Fibroblast of skin of right quadriceps (primary cell): ENCODE measurements around the gene UNC79.

Experiments used
- DNase-seq: peaks from one replicate; pipeline ENCODE4 v3.0.0-alpha.2; 2013

The UNC79 gene

DNA sequence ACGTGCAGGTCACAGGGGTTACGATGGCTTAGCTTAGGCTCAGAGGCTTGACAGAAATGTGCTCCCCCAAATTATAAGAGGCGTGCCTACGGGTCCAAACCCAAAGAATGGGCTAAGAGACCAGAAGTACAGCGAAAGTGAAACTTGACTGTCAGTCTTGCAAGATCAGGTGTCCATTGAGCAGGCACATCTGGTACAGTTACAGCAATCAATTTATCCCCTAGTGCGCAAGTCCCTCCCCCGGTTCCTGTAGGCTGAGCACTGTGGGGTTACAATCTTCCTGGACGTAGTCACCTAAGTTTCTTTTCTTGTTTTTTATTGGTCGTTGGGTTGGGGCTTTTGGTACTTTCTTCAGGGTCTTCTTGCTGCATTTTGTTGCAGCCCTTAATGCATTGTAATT, 134.2 kb downstream of the UNC79 start:
- DNase-seq: no peak

DNA sequence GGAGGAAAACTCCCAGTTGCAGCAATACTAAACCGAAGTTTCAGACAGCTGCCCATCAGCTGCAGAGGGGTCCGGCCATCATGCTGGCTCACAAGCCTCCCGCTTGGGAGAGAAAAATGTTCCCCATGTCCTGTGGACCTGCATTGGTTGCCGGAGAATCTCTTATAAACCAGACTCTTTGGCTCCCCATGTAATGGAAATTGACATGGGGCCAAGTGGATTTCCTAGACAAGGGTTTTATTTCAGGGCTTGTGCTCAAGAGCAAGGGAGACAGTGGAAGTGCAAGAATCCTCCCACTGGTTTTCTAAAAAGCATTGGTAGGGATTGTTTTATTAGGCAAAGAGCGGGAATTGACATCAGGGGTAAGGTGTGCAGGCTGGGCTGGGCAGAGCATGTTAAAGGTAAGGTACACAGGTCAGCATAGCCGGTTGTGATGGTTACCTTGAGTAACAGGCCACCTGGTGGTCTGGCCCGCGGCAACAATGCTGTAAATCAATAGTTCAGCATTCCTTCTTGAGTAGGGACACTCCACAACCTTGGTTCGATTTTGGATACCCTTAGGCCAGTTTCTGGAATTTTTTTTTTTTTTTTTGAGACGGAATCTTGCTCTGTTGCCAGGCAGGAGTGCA, 135.4 kb downstream of the UNC79 start:
- no peak for DNase-seq

DNA sequence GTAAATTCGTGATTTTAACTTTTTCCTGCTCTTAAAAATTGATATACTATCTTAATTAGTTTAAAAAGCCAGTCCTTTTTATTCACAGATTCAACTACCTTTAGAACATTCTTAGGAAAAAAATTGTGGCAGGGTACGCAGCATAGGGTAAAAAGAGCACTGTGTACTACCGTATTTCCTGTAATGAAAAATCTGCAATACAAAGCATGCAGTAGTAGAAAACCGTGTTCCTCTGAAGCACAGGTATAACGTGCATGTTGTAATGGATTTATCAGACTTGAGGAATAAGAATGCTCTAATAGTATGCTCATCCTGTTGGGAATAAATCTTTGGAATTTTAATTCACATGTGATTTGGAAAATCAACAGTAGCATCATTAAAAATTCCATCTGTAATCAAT, 140.5 kb downstream of the UNC79 start:
- no peak for DNase-seq

DNA sequence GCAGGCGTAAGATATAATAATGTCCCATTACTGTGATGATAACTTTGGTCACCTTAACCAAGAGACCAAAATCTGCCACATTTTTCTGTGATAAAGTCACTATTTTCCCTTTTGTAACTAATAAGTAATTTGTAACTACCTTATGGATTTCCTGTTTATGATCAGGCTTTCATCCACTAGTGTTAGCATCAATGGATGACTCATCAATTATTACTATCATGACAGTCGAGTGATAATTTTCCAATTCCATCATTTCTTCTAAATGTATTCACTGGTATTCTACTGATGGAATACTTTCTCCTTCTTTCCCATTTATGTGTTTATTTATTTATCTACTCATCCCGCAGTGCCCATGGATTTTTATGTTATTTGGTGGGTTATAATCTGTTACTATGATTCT, 148.4 kb downstream of the UNC79 start:
- DNase-seq: no peak

DNA sequence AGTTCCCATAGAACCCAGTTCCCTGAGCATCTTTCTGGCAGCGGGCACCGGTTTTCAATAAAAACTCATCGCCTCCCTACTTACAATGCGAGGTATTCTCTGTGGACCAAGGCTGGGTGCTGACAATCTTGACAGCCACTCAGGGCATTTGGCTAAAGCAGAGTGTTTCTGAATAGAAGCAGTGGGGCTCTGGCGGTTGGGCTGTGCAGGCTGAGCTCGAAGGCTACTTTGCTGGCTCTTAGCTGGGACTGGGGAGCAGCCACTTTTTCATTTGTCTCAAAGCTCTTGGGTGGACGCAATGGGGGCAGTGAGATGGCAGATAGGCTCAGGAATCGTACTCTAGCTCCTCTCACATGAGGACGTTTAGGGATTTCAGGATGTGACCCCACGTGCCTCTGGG, 151.8 kb downstream of the UNC79 start:
- no peak for DNase-seq

DNA sequence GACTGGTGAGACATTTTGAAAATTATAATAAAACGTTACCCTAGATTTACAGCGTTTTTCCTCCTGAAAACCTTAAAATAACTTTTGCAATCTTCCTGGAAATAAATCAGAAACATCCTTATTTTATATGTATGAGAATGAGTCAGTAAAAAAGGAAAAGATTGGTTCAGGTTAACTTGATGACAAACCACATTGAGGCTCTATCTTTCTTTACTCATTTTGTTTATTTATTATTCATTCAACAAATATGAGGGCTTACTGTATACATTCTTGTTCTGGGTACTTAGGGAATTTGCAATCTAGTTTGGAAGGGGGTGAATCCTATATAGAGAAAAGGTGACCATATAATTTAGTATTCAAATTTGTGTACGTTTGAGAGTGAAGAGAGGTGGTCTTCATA, 156.6 kb downstream of the UNC79 start:
- DNase-seq: no peak

DNA sequence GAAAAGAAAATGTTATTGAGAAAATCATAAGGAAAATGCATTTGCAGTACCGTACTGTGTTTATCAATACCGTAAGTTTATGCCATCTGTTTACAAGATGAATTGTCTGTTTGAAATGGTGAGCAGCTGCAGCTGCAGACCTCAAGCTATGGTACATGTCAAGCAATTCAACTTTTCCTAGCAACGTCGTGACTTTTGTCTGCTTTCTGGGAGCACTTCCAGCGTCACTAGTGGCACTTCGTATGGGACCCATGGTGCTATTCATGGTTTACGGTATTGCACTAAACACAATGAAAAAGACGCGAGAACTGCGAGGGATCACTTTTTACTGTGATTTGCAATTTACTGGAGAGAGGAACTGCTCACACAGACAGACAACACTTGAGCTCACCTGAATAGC, 160.8 kb downstream of the UNC79 start:
- DNase-seq: no peak

DNA sequence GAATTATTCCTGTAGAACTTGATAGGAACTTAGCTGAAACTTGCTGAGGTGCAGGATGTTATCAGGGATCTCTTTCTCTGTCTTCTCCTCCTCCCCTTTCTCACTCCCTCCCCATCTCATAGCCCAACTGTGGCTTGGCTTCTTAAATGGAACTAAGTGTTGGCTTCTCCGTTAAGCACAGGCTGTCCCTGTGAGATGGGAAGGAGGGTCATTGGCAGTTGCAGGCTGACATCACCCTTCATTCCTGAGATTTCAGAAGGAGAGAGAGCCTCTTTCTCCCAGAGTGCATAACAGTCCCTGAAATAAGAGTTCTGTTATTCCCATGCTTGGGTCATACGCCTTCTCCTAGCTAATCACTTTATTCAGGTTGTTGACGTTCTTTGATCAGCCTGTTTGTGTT, 162.0 kb downstream of the UNC79 start:
- no peak for DNase-seq

DNA sequence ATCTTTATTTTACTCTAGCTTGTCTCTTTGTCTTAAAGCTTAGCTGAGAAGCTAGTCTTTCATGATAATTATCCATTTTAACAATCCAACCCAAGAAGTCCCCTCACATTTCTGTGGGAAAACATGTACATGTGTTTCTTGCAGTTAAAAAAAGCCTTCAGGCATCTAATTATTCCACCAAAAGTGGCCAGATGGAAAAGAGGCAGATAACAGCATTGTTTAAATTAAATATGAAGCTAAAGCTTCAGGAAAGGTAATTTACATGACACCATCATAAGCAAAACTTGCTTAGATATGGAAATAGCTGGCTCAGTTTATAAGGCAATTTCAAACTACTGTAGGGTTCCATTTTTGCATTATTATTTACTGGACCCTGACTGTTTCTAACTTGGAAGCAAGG, 175.4 kb downstream of the UNC79 start:
- no peak for DNase-seq

DNA sequence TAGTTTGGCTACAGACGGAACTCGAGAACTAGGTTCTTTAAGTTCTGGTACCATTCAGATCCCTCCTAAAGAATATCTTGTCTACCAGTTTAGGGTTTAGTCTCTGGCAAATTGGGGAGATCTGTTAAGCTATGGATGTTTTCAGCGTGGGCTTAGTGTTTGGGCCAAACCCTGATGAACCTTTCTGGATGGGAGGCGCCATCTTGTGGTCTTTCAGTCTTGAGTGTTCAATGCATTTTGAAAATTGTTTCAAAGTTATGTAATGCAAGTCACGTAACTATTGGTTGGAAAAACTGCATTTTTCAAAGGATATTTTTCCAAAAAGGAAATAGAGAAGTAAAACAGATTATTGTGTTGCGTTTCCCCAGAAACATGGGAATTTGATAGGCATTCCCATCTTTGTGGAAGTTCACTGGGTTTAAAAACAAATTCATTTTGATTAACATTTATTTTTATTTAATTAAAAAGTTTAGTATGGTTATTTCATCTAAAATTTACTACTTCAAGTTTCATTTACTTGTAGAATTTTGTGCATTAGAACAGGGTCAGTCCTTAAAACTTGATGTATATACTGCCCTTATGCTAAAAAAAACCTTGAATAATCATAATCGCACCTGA, 188.5 kb downstream of the UNC79 start:
- DNase-seq: peak; percentile 40

DNA sequence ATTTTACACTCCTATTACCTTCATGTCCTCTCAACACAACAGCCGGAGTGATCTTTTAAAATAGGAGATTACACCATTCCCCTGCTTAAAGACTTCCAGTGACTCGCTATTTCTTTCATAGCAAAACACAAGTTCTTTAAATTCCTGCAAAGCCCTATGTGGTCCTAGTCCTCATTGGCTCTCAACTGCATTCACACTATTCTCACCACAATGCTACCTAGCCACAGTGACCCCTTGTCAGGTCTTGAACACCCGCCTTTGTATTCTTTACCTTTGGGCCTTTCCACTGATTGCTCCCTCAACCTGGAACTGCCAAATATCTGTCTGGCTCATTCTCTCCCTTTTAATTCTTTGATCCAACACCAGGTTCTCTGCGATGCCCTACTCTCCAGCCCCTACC, 197.3 kb downstream of the UNC79 start:
- no peak for DNase-seq

DNA sequence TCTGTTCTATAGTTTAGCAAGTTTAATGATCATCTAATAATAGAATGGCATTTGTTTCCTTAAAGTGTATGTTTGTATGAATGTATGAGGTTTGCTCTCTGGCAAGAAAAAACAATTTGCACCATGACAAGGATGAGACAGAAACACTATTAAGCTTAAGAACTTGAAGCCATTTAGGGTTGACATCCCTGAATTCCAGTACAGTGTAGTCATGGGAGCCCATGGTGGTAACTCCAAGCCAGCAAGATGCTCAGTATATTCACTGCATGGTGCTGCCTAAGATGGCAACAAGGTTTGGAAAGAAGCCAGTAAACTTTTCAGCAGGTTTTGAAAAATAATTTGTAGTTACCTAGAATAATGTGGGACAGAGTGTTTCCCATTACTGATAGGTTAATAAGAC, 198.9 kb downstream of the UNC79 start:
- no peak for DNase-seq

DNA sequence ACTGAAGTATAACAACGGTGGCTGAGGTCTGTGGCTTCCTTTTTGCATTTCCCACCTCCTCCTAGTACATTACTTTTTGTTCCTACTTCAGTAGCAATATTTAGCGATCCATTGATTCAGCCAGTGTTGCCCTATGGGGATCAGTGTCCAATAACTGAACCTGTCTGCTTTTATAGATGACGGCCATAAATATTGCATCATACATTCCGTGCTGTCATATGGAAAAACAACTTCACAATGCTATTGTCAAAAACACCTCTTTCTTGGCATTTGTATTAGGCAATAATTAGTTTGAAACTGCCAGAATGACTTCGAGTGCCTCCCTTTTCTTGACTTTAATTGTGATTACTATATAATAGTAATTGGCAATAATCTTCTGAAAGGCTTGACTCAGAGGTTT, 208.1 kb downstream of the UNC79 start:
- no peak for DNase-seq

DNA sequence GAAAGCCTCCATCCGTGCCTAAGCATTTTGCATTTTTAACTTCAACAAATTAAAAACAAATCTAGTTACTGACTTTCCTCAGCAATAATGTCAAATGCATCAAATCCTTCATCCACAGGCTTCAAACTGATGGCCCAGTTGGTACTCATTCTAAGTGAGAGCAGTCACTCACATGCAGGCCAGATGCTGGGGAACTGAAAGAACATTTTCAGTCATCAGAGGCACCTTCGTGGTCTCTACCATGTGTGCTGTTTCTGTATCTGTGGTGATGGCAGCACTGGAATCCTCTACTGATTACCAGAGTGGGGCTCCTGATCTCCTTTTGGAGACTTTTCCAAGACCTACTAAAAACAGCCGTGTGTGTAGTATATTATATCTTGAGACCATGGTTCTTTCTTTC, 212.4 kb downstream of the UNC79 start:
- DNase-seq: no peak

DNA sequence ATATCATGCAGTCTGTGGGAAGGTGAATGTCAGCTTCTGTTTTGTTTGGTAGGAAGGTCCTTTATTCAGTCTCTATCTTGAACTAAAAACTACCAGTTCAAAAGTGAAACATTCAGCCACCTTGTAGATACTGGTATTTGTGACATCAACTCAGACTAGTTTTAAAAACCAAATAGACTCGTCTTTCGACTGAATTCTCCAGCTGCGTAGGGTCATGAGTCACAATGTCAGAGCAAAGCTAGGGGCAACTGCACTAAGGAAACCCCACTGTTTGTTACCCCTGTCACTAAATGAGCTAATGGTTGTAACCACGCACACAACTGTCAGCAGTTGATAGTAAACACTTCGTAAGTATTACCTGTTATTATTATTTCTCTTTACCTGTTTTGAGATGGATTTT, 212.9 kb downstream of the UNC79 start:
- DNase-seq: no peak

DNA sequence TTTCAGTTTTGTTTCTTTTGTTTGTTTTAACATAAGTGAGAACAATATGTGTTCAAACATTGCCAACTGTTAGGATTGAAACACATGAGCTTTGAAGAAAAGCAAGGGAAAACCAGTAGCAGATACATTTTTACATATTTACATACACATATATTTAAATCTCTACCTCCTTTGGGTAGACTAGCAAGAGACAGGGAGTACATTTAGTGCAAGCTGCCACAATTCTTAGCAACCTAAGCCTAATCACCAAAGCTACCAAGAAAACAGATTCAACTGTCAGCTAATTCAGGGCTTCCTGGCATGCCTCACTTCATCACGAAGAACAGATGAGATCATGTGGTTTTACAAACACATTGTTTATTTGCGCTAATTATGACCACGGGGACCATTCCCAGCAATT, 214.5 kb downstream of the UNC79 start:
- no peak for DNase-seq

DNA sequence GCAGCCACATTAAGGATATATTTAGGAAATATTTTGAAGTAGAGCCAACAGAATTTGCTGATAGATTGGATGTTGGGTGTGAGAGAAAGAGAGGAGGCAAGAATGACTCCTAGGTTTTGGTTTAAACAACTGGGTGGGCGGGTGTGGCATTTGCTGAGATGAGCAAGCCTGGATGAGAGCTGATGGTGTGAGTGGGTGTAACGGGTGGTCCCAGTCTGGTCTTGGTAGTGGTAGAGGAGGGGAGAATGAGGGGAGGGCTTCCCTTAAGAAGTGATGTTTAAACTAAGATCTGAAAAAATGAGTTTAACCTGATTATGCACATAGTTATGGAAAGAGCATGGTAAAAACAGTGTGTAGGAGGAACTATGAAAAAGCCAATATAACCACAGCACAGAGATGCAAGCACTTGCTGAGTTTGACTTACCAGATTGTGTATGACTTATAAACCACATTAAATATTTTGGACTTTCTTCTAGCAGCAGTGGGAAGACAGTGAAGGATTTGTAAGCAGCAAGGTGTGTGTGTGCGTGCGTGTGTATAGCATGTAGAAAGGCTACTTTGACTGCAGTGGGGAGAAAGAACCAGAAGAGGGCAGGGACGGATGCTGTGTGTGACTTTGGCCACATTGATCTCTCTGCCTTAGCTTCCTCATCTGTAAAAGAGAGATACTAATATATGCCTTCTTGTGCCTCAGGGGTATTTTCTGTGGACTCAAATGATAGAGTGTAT, 217.9 kb downstream of the UNC79 start:
- no peak for DNase-seq

DNA sequence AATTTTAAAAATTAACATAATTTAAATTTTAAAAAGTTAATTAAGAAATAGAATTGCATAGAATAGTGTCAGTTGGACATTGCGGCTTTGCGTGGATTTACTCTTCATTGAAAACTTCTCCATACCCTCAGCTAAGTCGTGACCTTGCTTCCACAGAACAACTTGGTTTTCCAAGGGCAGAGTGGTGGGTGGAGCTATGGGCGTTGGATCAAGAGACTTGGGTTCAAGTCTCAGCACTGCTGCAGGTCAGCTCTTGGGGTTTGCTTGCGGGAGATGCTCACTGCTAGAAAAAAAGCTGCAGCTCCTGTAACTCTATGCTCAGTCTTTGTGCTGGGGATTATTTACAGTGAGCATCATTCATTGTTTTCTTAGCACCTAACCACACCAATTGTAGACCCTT, 223.9 kb downstream of the UNC79 start:
- DNase-seq: no peak

DNA sequence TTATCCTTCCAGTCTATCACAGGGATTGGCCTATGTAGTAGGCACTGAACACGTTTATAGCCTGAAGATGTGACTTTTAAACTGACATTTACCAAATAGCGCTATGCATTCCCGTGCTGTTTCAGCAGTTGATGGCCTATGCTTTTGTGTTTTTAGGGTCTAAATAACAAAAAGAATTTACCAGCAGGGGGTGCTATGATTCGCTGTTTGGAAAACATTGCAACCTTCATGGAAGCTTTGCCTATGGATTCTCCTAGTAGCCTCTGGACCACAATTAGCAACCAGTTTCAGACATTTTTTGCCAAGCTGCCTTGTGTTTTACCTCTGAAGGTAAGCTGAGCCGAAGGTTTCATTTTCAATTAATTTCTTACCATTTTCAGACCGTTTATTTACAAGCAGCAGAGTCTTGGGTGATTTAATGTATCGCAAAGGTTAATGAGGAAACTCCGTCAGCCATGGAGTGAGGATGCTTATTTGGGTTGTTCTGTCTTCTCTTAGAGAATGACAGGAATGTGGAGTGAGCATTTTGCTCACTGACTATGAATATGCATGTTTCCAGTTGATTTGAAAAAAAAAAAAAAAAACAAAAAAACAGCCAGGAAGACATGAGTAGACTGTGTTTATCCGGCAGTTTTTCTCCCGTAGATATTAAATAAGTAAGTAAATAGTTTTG, 224.5 kb downstream of the UNC79 start:
- DNase-seq: peak; percentile 36

DNA sequence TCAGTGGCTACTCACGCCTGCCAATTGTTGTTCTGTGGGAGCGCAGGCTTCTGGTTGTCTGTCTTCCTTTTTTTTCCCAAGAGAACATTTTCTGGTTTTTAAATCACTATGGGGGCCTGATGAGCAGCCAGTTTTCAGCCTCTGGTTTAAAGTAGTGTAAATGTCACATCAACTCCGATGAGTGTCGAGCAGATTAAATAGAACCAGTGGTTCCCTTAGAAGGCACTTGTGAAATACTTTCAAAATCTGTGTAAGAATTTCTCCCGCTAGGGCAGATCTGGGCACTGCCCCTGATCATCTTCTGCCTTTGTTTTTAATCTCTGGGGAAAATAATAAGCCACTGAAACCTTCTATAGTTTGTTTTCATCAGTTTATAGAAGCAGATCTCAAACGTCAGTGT, 227.1 kb downstream of the UNC79 start:
- no peak for DNase-seq

DNA sequence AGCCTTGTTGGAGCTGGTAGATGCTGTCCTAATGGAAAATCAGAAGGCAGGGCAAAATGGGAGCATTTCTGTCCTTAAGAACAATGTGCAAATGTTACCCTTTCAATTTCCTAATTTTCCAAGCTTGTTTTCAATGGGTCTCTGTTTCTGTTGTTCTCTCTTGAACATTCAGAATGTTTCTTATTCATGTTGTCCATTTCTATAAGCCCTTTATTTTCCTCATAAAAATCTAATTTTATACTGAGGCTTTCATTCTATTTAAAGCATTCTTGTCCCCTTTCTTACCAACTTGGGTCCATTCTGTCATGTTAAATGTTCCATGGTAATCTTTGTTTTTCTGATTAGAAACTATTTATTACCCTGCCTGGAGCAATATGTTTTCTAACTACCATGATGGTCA, 232.6 kb downstream of the UNC79 start:
- DNase-seq: no peak

DNA sequence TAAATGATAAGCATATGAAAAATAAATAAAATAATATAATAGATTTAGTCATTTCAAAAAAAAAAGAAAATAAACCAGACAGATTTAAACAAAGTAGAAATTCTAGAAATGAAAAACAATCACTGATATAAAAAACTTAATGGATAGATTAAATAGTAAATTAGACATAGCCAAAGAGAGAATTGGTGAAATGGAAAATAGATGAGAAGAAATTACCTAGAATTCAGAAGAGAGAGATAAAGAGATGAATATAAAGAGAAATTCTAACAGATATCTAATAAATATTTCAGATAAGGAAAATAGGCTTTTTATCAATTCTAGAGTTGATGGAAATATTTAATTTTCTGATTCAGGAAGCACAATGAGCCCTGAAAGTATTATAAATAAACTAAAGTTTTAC, 234.4 kb downstream of the UNC79 start:
- DNase-seq: no peak

DNA sequence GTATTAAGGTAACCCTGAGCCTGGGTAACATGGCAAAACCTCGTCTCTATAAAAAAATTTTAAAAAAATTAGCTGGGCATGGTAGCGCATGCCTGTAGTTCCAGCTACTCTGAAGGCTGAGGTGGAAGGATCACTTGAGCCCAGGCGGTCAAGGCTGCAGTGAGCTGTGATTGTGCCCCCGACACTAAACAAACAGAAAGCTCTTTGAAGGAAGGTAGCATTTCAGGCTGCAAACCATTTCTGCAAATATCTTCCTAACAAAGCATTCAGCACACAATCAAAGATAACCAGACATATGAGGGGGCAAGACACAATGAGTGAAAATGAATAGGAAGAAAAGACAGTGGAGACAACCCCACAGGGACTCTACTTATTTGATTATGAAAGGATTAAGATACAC, 238.9 kb downstream of the UNC79 start:
- DNase-seq: no peak

DNA sequence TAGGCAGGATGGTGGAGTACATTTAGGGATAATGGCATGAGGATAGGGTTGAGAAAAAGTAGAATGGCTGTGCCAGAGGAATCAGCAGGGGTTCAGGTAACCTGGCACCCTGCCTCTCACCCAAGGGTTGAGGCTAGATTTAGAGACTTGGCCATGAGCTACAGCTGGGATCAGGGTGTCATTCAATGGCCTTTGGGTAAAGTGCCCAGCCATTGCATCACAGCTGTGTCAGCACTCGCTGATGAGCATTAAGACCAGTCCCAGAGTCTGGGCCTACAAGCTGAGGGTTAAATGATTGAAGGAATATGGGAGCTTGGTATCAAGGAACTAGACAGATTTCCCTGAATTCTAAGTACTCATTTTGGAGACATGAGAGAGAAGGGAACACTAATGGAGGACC, 243.6 kb downstream of the UNC79 start:
- DNase-seq: no peak
